H1 (cell line): ENCODE measurements around the gene CARD14.

Experiments used
- BCL11A ChIP-seq, 2 experiments: IDR thresholded peaks; one replicate each; pipeline ENCODE4 v1.6.1; 2011; ENCODE audit warnings: low read depth in 2 of 2, low read length in 2 of 2, mild to moderate bottlenecking in 2 of 2
- CHD1 ChIP-seq: IDR thresholded peaks from 2 replicates; pipeline ENCODE4 v1.6.1; 2012; ENCODE audit warnings: low read depth, low read length, improper control_type of control experiment
- CTCF ChIP-seq, 3 experiments: IDR thresholded peaks; 1 replicate in 2 of 3; 2 replicates in 1 of 3; pipeline versions ENCODE4 v1.5.1 to v1.6.1; 2011; ENCODE audit warnings: low read length in 3 of 3, mild to moderate bottlenecking in 3 of 3, inconsistent platforms in 2 of 3, low read depth in 1 of 3, moderate library complexity in 1 of 3; ENCODE audit not compliant: insufficient read depth in 1 of 3; ENCODE audit errors: control extremely low read depth in 1 of 3
- POLR2A ChIP-seq, 2 experiments: IDR thresholded peaks; 1 replicate in 1 of 2; 2 replicates in 1 of 2; pipeline ENCODE4 v1.6.1; 2011; ENCODE audit warnings: low read depth in 2 of 2, low read length in 2 of 2, mild to moderate bottlenecking in 2 of 2; ENCODE audit errors: control extremely low read depth in 1 of 2
- RFX5 ChIP-seq: IDR thresholded peaks from 2 replicates; pipeline ENCODE4 v1.6.1; 2011; ENCODE audit warnings: low read depth, low read length, improper control_type of control experiment, borderline replicate concordance

- TF ChIP-seq CTCF (IDR thresholded peaks at IDR 0.05; ENCODE audit: control extremely low read depth in 1 of 3, insufficient read depth in 1 of 3, low read depth in 1 of 3, low read length in 3 of 3) (peak; percentile 75 to 85 (median 76)), BCL11A (IDR thresholded peaks at IDR 0.05; ENCODE audit: low read depth in 2 of 2, low read length in 2 of 2) (no peak), RFX5 (no peak), POLR2A (IDR thresholded peaks at IDR 0.05; ENCODE audit: control extremely low read depth in 1 of 2, low read depth in 2 of 2, low read length in 2 of 2) (no peak), CHD1 (no peak)
Measured at GRCh38 chr17:80252871-80253270, 83.0 kb downstream of the CARD14 start.
